HTR-8/SVneo (cell line): Measurements from ENCODE around the gene CGB2.
"Not testable (repeated sequence)": the region's sequence is repeated elsewhere in the genome, so short reads cannot be mapped to it uniquely, and the experiment has no call there.

Experiments
- DNase-seq: peaks from one replicate; pipeline ENCODE4 v3.0.0; 2011; ENCODE audit warnings: low spot score, mixed read lengths; ENCODE audit not compliant: insufficient read length
- FAIRE-seq: peaks from 2 replicates; lab custom pipeline; 2011; peaks lifted over from hg19 to GRCh38; lab: Jason Lieb, UNC

CGB2 gene

GRCh38 chr19:49028686-49029085 is 3.0 kb upstream of the CGB2 start:
- DNase-seq, FAIRE-seq: not testable (repeated sequence)

DNA sequence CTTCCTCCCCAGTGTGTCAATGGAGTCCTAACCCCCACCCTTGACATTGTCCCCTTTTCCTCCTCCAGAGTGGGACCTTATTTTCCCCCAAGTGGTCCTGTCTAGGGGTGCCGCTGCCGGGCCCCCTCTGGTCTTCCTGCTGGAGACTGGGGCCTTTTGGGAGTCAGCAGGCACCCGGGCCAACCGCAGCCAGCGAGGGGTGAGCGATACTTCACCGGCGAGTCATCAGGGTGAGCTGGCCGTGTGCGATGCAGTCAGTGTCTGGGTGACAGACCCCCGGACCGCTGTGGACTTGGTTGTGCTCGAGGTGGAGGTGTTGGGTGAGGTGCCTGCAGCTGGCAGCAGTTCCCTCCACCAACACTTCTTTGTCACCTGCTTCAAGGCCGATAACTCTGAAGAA is 1.9 kb upstream of the CGB2 start:
- DNase-seq: not testable (repeated sequence)
- peak; percentile 72 for FAIRE-seq

- DNase-seq, FAIRE-seq: not testable (repeated sequence)
These were observed 1.4 kb upstream of the CGB2 start for GRCh38 chr19:49030323-49030722.

DNA sequence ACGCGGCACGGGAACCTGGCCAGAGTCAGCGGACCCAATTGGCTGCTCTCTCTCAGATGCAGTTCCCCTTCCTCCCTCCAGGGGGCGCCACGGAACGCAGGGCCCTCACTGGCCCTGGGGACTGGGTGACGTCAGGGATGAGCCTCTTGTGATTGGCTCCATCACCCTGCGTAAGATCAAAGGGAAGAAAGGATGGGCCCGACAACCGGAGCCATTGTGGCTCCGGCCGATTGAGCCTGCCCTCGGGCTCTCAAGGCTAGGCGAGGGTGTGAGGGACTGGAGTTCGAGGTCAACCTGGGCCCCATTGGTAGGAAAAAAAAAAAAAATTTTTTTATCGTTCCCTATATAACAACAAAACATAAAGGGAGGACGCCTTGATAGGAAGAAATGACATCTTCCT is 5.1 kb downstream of the CGB2 start, which contains the start of gene CGB1:
TSS of gene CGB1 (minus strand) at position 81 of the 400 bp plus-strand sequence. CDS start 184 bp downstream, outside the sequence.
- DNase-seq, FAIRE-seq: not testable (repeated sequence)

- FAIRE-seq, DNase-seq: not testable (repeated sequence)
These were observed 6.4 kb downstream of the CGB2 start for GRCh38 chr19:49038111-49038510.

GRCh38 chr19:49038557-49039276 is 7.0 kb downstream of the CGB2 start:
- DNase-seq: not testable (repeated sequence)
- FAIRE-seq: peak; percentile 85

DNA sequence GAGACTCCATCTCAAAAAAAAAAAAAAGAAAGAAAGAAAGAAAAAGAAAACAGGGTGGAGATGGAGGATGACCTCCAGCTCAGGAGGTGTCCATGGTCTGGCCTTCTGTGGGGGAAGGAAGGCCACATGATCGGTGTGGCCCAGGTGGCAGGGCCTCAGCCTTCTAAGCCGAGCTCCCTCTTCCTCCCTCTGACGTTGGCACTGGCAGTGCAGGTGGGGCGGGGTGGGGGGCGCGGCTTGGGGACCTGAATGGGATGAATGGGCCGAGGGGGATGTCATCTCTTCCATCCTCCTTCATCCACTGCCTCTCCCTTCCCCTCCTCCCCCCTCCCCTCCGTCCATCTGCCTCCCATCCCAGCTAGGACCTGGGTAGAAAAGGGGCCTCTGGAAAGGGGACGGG is 8.0 kb downstream of the CGB2 start:
- not testable (repeated sequence) for DNase-seq
- FAIRE-seq: peak; percentile 9

DNA sequence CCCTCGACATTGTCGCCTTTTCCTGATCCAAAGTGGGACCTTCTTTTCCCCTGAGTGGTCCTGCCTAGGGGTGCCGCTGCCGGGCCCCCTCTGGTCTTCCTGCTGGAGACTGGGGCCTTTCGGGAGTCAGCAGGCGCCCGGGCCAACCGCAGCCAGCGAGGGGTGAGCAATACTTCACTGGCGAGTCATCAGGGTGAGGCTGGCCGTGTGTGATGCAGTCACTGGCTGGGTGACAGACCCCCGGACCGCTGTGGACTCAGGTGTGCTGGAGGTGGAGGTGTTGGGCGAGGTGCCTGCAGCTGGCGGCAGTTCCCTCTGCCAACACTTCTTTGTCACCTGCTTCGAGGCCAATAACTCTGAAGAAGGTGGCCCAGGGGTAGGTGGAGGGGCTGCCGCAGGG is 10.5 kb downstream of the CGB2 start:
- DNase-seq (no peak), FAIRE-seq (no peak)

DNA sequence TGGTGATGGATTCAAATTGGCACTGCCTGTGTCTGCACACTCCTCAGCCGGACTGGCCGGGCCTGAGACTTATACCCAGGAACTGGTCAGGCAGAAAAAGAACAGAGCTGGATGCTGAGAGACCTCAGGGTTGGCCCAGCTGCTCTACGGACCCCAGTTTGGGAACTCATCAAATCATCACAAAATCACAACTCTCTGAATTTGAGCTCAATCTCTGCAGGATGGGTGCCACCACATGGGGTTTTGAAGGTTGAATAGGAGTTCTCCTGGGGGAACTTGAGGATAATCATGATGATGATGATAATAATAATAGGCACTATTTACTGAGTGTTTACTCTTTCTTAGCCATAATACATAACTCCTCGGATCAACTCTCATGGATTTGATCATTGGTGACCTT is 11.0 kb downstream of the CGB2 start:
- FAIRE-seq, DNase-seq: not testable (repeated sequence)

GRCh38 chr19:49043548-49043947 is 11.9 kb downstream of the CGB2 start, which contains the start of gene CGB5:
Gene CGB5, plus strand, starts transcription at chr19:49043848. Its CDS starts 362 bp downstream, at chr19:49044210.
- not testable (repeated sequence) for DNase-seq, FAIRE-seq

GRCh38 chr19:49049011-49049410 is 17.3 kb downstream of the CGB2 start, which contains the start of gene CGB8:
Gene CGB8, minus strand, starts transcription at chr19:49049111. Its CDS starts 372 bp downstream, at chr19:49048739.
- DNase-seq, FAIRE-seq: not testable (repeated sequence)

DNA sequence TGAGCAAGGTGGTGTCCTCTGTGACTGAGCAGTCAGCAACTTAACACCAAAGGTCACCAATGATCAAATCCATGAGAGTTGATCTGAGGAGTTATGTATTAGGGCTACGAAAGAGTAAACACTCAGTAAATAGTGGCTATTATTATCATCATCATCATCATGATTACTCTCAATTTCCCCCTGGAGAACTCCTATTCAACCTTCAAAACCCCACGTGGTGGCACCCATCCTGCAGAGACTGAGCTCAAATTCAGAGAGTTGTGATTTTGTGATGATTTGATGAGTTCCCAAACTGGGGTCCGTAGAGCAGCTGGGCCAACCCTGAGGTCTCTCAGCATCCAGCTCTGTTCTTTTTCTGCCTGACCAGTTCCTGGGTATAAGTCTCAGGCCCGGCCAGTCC is 18.1 kb downstream of the CGB2 start:
- not testable (repeated sequence) for FAIRE-seq, DNase-seq

DNA sequence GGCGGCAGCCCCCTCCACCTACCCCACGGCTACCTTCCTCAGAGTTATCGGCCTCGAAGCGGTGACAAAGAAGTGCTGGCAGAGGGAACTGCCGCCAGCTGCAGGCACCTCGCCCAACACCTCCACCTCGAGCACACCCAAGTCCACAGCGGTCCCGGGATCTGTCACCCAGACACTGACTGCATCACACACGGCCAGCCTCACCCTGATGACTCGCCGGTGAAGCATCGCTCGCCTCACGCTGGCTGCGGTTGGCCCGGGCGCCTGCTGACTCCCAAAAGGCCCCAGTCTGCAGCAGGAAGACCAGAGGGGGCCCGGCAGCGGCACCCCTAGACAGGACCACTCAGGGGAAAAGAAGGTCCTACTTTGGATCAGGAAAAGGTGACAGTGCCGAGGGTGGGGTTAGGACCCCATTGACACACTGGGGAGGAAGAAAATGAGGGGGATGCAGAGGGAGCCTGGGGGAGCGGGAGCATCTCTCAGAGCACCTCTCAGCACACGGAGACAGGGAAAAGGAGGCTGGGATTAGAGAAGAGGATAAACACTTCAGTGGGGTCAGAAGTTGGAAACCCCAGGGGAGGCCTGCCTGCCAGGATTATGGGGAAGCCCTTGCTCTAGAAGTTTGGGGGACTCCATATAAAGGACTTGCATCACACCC is 18.8 kb downstream of the CGB2 start:
- peak; percentile 48 for FAIRE-seq
- DNase-seq: not testable (repeated sequence)

DNA sequence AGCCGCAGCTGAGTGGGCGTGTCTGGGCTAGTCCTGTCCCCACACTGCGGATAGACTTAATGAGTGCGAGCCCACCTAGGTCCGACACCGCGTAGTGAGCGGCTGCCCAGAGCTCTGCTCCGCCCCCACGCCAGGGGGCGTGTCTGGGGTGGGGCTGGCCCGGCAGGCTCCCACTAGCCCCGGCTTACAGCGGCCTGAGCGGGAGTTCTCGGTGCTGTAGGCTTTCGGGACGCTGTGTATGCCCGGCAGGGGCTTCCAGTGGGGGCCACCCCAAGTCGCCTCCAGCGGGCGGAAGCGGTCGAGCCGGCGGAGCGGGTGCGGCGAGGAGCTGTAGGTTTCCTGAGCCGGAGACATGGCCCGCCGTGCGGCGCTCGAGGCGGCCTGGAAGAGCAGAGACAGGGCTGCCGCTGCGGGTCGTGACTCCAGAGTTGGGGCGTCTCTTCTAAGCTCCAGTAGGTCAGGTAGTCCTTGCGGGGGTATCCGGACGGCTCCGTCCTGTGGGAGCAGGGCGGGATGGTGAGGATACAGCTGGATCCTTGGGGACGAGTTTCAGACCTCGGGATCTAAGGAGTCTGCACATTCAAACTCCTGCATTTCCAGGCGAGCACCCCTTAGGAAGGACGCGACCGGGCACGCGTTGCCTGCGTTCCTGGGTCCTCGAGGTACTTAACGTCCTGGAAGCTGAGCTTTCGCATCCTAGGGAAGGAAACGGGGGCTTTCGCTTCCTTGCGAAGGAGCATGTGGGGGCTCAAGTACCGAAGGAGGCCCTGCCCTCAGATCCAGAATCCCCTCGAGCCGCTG is 24.6 kb downstream of the CGB2 start:
- FAIRE-seq: peak; percentile 55
- DNase-seq: peak; percentile 85

DNA sequence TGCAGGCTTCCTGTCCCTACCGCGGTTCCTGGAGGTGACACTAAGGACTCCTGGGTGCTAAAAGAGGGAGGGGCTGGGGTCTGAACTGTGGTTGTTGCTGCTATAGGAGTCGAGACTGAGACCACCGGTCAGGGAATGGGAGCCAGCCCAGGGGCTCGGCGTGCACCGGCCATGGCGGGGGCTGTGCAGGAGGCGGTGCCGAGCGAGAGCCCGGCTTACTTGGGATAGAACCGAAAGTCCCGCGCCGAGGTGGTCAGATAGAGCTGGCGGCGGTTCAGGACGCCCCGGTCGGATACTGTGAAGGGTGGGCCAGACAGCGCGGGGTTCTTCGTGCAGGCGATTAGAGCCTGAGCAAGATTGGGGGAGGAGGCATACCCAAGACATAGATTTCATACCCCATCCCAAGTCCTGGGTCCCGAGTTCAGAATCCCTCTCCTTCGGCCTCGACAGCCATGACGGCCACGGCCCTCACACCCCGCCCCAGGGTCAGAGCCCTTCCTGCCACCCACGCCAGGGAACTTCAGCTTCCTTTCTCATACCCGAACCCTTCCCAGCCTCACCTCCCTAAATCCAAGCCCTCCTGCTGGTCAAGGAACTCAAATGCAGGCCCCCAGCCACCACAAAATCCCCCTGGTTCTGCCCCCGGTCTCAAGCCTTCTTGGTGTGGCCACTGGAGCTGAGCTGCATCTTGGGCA is 25.4 kb downstream of the CGB2 start:
- not testable (repeated sequence) for DNase-seq

DNA sequence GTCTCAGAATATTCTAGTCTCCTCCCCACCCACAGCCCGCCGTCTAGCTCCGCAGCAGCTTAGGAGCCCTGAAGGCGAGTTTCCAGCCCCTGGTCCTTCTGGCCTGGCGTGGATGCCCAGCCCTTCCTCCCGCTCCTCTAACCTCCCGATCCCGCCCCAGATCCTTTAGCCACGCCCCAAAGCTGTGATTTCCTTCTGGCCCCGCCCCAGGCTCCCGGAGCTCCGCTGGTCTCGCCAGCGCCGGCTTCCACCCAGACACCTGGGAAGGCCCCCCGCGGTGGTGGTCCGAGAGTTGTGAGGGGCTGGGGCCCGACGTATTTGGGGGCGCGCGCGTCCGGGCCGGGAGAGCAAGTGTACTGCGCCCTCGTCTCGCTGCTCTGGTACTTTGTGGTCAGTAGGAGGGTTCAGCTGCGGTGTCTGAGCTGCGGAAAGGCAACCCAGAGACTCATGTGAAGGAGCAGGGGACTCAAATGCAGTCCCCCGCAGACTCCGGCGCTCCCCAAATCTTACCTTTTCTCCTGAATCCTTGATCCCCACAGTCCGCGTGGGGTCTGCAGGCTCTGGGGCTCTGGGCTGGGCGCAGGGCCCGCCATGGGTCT is 26.0 kb downstream of the CGB2 start, which contains the start of gene CGB7:
TSS of gene CGB7 (minus strand) at position 114 of the 599 bp plus-strand sequence. CDS start 2,374 bp downstream, outside the sequence.
- FAIRE-seq: peak; percentile 58
- no peak for DNase-seq

More for the DNA sequence above, 25.4 kb downstream of the CGB2 start:
- FAIRE-seq: not testable (repeated sequence)

- DNase-seq (no peak), FAIRE-seq (no peak)
These were observed 26.9 kb downstream of the CGB2 start for GRCh38 chr19:49058562-49058961.

DNA sequence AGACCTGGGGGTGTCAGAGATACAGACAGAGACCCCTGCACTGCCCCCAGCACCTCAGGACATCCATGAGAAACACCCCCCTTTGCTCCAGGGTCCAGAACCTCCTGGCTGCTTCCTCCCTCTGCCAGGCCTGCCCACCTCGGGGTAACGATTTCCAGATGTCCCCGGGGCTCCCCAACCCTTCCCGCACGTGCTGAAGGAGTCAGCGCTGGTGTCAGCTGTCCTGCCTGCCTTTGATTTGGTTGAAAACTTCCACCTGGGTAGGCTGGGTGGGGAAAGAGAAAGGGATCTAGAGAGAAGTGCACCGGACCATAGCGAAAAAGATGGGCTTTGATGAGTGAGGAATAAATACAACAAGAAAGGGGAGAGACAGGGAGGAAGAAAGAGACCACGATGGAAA is 27.4 kb downstream of the CGB2 start:
- FAIRE-seq (no peak), DNase-seq (no peak)

- no peak for FAIRE-seq
- no peak for DNase-seq
These were observed 29.3 kb downstream of the CGB2 start for GRCh38 chr19:49061000-49061399.
